Heart left ventricle (tissue), 16 donors: ENCODE measurements around the gene GPATCH11. TPM values are rescaled to one million over a fixed set of nuclear protein-coding genes. Genes with fewer than 3 reads are reported as not detected.

Experiments used
- ATAC-seq, 4 donors: fragments of 200-7000 bp; cut with Tn5 transposase; one replicate each; pipeline ENCODE4 v1.9.1; 2020 to 2022; ENCODE audit warnings: moderate library complexity in 4 of 4, mild to moderate bottlenecking in 3 of 4, moderate number of reproducible peaks in 1 of 4
- DNase-seq, 5 donors: peaks; one replicate each; pipeline ENCODE4 v3.0.0-alpha.2; 2020
- H3K27ac ChIP-seq, 12 donors: fragments of 200-600 bp; sonication (generic) in 4 of 12; one replicate each; pipeline versions ENCODE4 v1.5.0 to v1.8.0; 2016 to 2022; ENCODE audit warnings: mild to moderate bottlenecking in 2 of 12
- H3K27me3 ChIP-seq, 9 donors: fragments of 200-600 bp; sonication (generic) in 2 of 9; one replicate each; pipeline versions ENCODE4 v1.5.1 to v1.8.0; 2016 to 2022; ENCODE audit warnings: mild to moderate bottlenecking in 3 of 9
- H3K36me3 ChIP-seq, 9 donors: fragments of 200-600 bp; sonication (generic) in 2 of 9; one replicate each; pipeline versions ENCODE4 v1.5.0 to v1.8.0; 2018 to 2022; ENCODE audit warnings: mild to moderate bottlenecking in 2 of 9
- H3K4me1 ChIP-seq, 12 donors: fragments of 200-600 bp; sonication (generic) in 4 of 12; one replicate each; pipeline versions ENCODE4 v1.5.0 to v1.8.0; 2016 to 2022; ENCODE audit warnings: mild to moderate bottlenecking in 3 of 12
- H3K4me3 ChIP-seq, 12 donors: fragments of 200-600 bp; sonication (generic) in 4 of 12; one replicate each; pipeline versions ENCODE4 v1.5.0 to v1.8.0; 2017 to 2022; ENCODE audit warnings: mild to moderate bottlenecking in 9 of 12, moderate library complexity in 4 of 12
- H3K9me3 ChIP-seq, 12 donors: fragments of 200-600 bp; sonication (generic) in 4 of 12; one replicate each; pipeline versions ENCODE4 v1.5.0 to v1.8.0; 2016 to 2022; ENCODE audit warnings: mild to moderate bottlenecking in 1 of 12
- POLR2A ChIP-seq, 2 donors: fragments of 450-650 bp; IDR thresholded peaks; one replicate each; pipeline ENCODE4 v1.6.1; 2017; ENCODE audit warnings: antibody characterized with exemption in 2 of 2, mild to moderate bottlenecking in 2 of 2, moderate library complexity in 2 of 2
- WGBS, 4 donors: extraction: QIAGEN DNeasy Blood & Tissue Kit in 2 of 4; methylation state at CpG; one replicate each; pipeline versions ENCODE4 v1.1.5 to v1.1.7; 2013 to 2018; 5-methylcytosine and 5-hydroxymethylcytosine counted together
- intact Hi-C, 10 donors: fragments of 100-400 bp; cut with DNase I; formaldehyde crosslinking; loops; one replicate each; pipeline versions ENCODE4 v1.11.1 to v1.14.2; 2022
- polyA plus RNA-seq, 2 donors: library from polyadenylated mRNA; stranded (reverse); fragments of 200-250 nt; gene quantifications; one replicate each; pipeline ENCODE4 v1.2.3, GENCODE V29; 2013
- total RNA-seq, 9 donors: library from RNA; depleted of rRNA in 2 of 9; stranded (reverse); fragments of >200 nt in 2 of 9; fragmentation: NEBNext Ultra II Directional in 3 of 9; extraction: Animal tissue kit (Norgen Biotek cat#: 25700) in 3 of 9; gene quantifications; one replicate each; pipeline versions ENCODE4 v1.1.0 to v1.2.4, GENCODE V29; 2016 to 2023
- TF ChIP-seq, protein P1 (sequence below), 12 donors: fragments of 200-600 bp; sonication (generic) in 4 of 12; IDR thresholded peaks; one replicate each; pipeline versions ENCODE4 v1.5.0 to v1.8.0; 2018 to 2022; ENCODE audit warnings: antibody characterized with exemption in 12 of 12, mild to moderate bottlenecking in 5 of 12
- donor health status: ischemic (EF 13 %, LVEDD 7.1; RV severe dilation, severe dysfunction).
- donor health status: healthy with polysubstance abuse.
- donor health status: DM: no; HTN: yes; CAD: no.
- donor health status: DM: no; HTN: no; CAD: no.
- donor health status: ischemic (EF 25% LVEDD 6.9; RV normal size, moderate dysfunction).
- donor health status: ischemic (EF 25% LVEDD 5.7; RV mildly dilated, moderate dysfunction).
- donor health status: healthy.
- donor health status: DM: yes; HTN: yes; CAD: no.
- donor health status: ischemic (EF 35%, LVEDD 5.7; RV mildly dilated, moderate dysfunction).
- donor health status: nonischemic (EF 11% LVEDD 7.7; RV severe dilation, severe dysfunction).
- donor health status: DM: yes; HTN: yes; CAD: no.
- donor health status: PGD.
- donor health status: ischemic (EF 29% LVEDD 5.4; RV normal size, mild dysfunction).
- donor health status: nonischemic (EF 23%, LVEDD 6.1; RV moderate dilation, normal function).

GPATCH11 gene
- total and polyA plus RNA-seq, 11 donors, result 3.2 to 9.4 (median 5.3) TPM

- Histone ChIP-seq H3K36me3 (peaks cover 0 to 65% (median 43%) of the 10 kb centered on the region in 9 donors), H3K4me1 (peaks cover 3 to 50% (median 40%) of the 10 kb centered on the region in 12 donors), H3K4me3 (no peak overlapping the region), H3K27ac (peak overlapping the region in 2 of 12 donors; percentile 24 to 78), H3K27me3 (no peaks in the 10 kb centered on the region), H3K9me3 (no peaks in the 10 kb centered on the region)
- no peak for TF ChIP-seq POLR2A (IDR thresholded peaks at IDR 0.05)
- TF ChIP-seq, protein P1, sequence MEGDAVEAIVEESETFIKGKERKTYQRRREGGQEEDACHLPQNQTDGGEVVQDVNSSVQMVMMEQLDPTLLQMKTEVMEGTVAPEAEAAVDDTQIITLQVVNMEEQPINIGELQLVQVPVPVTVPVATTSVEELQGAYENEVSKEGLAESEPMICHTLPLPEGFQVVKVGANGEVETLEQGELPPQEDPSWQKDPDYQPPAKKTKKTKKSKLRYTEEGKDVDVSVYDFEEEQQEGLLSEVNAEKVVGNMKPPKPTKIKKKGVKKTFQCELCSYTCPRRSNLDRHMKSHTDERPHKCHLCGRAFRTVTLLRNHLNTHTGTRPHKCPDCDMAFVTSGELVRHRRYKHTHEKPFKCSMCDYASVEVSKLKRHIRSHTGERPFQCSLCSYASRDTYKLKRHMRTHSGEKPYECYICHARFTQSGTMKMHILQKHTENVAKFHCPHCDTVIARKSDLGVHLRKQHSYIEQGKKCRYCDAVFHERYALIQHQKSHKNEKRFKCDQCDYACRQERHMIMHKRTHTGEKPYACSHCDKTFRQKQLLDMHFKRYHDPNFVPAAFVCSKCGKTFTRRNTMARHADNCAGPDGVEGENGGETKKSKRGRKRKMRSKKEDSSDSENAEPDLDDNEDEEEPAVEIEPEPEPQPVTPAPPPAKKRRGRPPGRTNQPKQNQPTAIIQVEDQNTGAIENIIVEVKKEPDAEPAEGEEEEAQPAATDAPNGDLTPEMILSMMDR (IDR thresholded peaks at IDR 0.05), result no peak
- intact Hi-C loops, result no loop called here
- DNase-seq (no peak), ATAC-seq (no peak)
- 45 to 48% (median 46%) methylated on average over 3 of the region's 3 CpGs for WGBS, 4 donors
Observed at GRCh38 chr2:37080689-37081088, 3.6 kb upstream of the GPATCH11 start.

GRCh38 chr2:37084797-37085196 lies 479 bp downstream of the GPATCH11 start:
- H3K9me3 ChIP-seq, result no peaks in the 10 kb centered on the region
- H3K4me1 ChIP-seq, result peaks cover 3 to 47% (median 38%) of the 10 kb centered on the region in 12 donors
- H3K36me3 ChIP-seq, result peaks cover 0 to 44% (median 29%) of the 10 kb centered on the region in 9 donors
- intact Hi-C loops, result no loop called here
- H3K4me3 ChIP-seq, result peak overlapping the region; percentile 69 to 96 (median 84)
- DNase-seq, result no peak
- H3K27me3 ChIP-seq, result no peaks in the 10 kb centered on the region
- no peak for ATAC-seq
- TF ChIP-seq, protein P1 (IDR thresholded peaks at IDR 0.05), result no peak
- TF ChIP-seq POLR2A (IDR thresholded peaks at IDR 0.05), result no peak
- WGBS, 4 donors, result 2 to 3% (median 2%) methylated on average over 10 of the region's 10 CpGs
- H3K27ac ChIP-seq, result peak overlapping the region in 10 of 12 donors; percentile 48 to 91 (median 86)

GRCh38 chr2:37085731-37086147 lies 1.4 kb downstream of the GPATCH11 start:
- 56 to 65% (median 59%) methylated on average over 1 of the region's 1 CpG for WGBS, 4 donors
- no peaks in the 10 kb centered on the region for H3K9me3 ChIP-seq

GRCh38 chr2:37090019-37090477 lies 5.7 kb downstream of the GPATCH11 start:
- no peak for TF ChIP-seq POLR2A (IDR thresholded peaks at IDR 0.05)
- TF ChIP-seq, protein P1 (IDR thresholded peaks at IDR 0.05), result no peak
- peaks cover 0 to 75% (median 70%) of the 10 kb centered on the region in 9 donors for H3K36me3 ChIP-seq
- WGBS, 4 donors, result 86 to 91% (median 87%) methylated on average over 4 of the region's 4 CpGs

More at GRCh38 chr2:37085731-37086147, 1.4 kb downstream of the GPATCH11 start:
- Histone ChIP-seq H3K4me1 (peaks cover 3 to 46% (median 29%) of the 10 kb centered on the region in 12 donors), H3K36me3 (peaks cover 0 to 46% (median 38%) of the 10 kb centered on the region in 9 donors), H3K4me3 (no peak overlapping the region), H3K27ac (no peak overlapping the region), H3K27me3 (no peaks in the 10 kb centered on the region)
- DNase-seq, result no peak
- TF ChIP-seq, protein P1 (IDR thresholded peaks at IDR 0.05), result no peak
- no peak for ATAC-seq
- intact Hi-C loops, result no loop called here

More at GRCh38 chr2:37090019-37090477, 5.7 kb downstream of the GPATCH11 start:
- Histone ChIP-seq H3K4me3 (no peak overlapping the region), H3K4me1 (peaks cover 0 to 20% (median 5%) of the 10 kb centered on the region in 12 donors), H3K27ac (no peak overlapping the region), H3K27me3 (no peaks in the 10 kb centered on the region), H3K9me3 (no peaks in the 10 kb centered on the region)
- intact Hi-C loops, result no loop called here
- DNase-seq (no peak), ATAC-seq (no peak)
